OCI-LY7 (cell line): ENCODE data around the gene NUTF2.

Source experiments
- EZH2phosphoT487 ChIP-seq: fragments of 200-600 bp; sonication (generic); IDR thresholded peaks from 2 replicates; pipeline ENCODE4 v1.6.1; 2018; ENCODE audit warnings: low read depth, borderline replicate concordance, mild to moderate bottlenecking, mixed run types, antibody characterized with exemption, low read length, moderate library complexity, mixed read lengths
- TF ChIP-seq, protein P1 (sequence below): fragments of 200-600 bp; sonication (generic); conservative IDR thresholded peaks from 2 replicates; pipeline ENCODE4 v1.5.1; 2014; ENCODE audit warnings: mild to moderate bottlenecking, antibody characterized with exemption, low read length, moderate library complexity, mixed read lengths

- TF ChIP-seq, protein P1, sequence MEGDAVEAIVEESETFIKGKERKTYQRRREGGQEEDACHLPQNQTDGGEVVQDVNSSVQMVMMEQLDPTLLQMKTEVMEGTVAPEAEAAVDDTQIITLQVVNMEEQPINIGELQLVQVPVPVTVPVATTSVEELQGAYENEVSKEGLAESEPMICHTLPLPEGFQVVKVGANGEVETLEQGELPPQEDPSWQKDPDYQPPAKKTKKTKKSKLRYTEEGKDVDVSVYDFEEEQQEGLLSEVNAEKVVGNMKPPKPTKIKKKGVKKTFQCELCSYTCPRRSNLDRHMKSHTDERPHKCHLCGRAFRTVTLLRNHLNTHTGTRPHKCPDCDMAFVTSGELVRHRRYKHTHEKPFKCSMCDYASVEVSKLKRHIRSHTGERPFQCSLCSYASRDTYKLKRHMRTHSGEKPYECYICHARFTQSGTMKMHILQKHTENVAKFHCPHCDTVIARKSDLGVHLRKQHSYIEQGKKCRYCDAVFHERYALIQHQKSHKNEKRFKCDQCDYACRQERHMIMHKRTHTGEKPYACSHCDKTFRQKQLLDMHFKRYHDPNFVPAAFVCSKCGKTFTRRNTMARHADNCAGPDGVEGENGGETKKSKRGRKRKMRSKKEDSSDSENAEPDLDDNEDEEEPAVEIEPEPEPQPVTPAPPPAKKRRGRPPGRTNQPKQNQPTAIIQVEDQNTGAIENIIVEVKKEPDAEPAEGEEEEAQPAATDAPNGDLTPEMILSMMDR, result no peak
- no peak for TF ChIP-seq EZH2phosphoT487
Observed at GRCh38 chr16:67882374-67883145, 35.8 kb downstream of the NUTF2 start.
